ENCODE results near the gene HOXD1.

The HOXD1 gene

GRCh38 chr2:176187899-176188773 lies at the start of gene HOXD1:
Gene HOXD1, plus strand, starts transcription at chr2:176188668. Its CDS starts 134 bp downstream, at chr2:176188802.
- DNase-seq, result no peak

- DNase-seq, result no peak
These were observed 49.4 kb upstream of the HOXD1 start for GRCh38 chr2:176138923-176139660.

GRCh38 chr2:176139661-176140512 lies 48.6 kb upstream of the HOXD1 start:
- DNase-seq, result no peak

- peak; percentile 68 for DNase-seq
These were observed 47.8 kb upstream of the HOXD1 start for GRCh38 chr2:176140513-176141317.

- no peak for DNase-seq
These were observed 46.2 kb upstream of the HOXD1 start for GRCh38 chr2:176142281-176142680.

GRCh38 chr2:176145085-176145969 lies 43.1 kb upstream of the HOXD1 start:
- DNase-seq, result no peak

- no peak for DNase-seq
These were observed 42.4 kb upstream of the HOXD1 start for GRCh38 chr2:176146101-176146500.

- no peak for DNase-seq
These were observed 41.8 kb upstream of the HOXD1 start for GRCh38 chr2:176146645-176147044.

- DNase-seq, result no peak
These were observed 41.2 kb upstream of the HOXD1 start for GRCh38 chr2:176147210-176147799.

- DNase-seq, result no peak
These were observed 40.5 kb upstream of the HOXD1 start for GRCh38 chr2:176147800-176148496.

GRCh38 chr2:176148751-176149421 lies 39.6 kb upstream of the HOXD1 start:
- DNase-seq, result no peak

- no peak for DNase-seq
These were observed 39.0 kb upstream of the HOXD1 start for GRCh38 chr2:176149481-176149938.

- no peak for DNase-seq
These were observed 38.4 kb upstream of the HOXD1 start for GRCh38 chr2:176149939-176150583.

GRCh38 chr2:176150584-176151441 lies 37.7 kb upstream of the HOXD1 start:
- no peak for DNase-seq

- DNase-seq, result no peak
These were observed 36.8 kb upstream of the HOXD1 start, which contains the start of gene HOXD4 for GRCh38 chr2:176151442-176152287. Gene HOXD4, plus strand, starts transcription at chr2:176151550. Its CDS starts 84 bp downstream, at chr2:176151634.

GRCh38 chr2:176152350-176153181 lies 35.9 kb upstream of the HOXD1 start:
- DNase-seq, result no peak
